Amniotic stem cell (primary cell): ENCODE results near the gene RFPL1.
"Not testable (repeated sequence)": the region's sequence is repeated elsewhere in the genome, so short reads cannot be mapped to it uniquely, and the experiment has no call there.

Source experiments
- DNase-seq: peaks from one replicate; lab custom pipeline; 2025; lab: John Stamatoyannopoulos, UW

The RFPL1 gene

GRCh38 chr22:29479417-29480261, 41.3 kb downstream of the RFPL1 start, which contains the start of gene NEFH:
TSS of gene NEFH (plus strand) at chr22:29480218. CDS start at chr22:29480263, 45 bp downstream.
- no peak for DNase-seq

- DNase-seq, result no peak
These were observed 41.8 kb downstream of the RFPL1 start for GRCh38 chr22:29480262-29480511.

DNA sequence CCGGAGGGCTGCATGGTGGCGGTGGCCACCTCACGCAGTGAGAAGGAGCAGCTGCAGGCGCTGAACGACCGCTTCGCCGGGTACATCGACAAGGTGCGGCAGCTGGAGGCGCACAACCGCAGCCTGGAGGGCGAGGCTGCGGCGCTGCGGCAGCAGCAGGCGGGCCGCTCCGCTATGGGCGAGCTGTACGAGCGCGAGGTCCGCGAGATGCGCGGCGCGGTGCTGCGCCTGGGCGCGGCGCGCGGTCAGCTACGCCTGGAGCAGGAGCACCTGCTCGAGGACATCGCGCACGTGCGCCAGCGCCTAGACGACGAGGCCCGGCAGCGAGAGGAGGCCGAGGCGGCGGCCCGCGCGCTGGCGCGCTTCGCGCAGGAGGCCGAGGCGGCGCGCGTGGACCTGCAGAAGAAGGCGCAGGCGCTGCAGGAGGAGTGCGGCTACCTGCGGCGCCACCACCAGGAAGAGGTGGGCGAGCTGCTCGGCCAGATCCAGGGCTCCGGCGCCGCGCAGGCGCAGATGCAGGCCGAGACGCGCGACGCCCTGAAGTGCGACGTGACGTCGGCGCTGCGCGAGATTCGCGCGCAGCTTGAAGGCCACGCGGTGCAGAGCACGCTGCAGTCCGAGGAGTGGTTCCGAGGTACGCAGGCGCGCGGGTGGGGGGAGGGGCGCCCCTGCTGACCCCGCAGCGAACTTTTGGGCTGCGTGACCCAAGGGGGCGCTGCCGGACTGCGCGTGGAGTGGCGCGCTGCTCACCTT, 42.3 kb downstream of the RFPL1 start:
- DNase-seq, result no peak

- no peak for DNase-seq
These were observed 43.0 kb downstream of the RFPL1 start for GRCh38 chr22:29481265-29482000.

DNA sequence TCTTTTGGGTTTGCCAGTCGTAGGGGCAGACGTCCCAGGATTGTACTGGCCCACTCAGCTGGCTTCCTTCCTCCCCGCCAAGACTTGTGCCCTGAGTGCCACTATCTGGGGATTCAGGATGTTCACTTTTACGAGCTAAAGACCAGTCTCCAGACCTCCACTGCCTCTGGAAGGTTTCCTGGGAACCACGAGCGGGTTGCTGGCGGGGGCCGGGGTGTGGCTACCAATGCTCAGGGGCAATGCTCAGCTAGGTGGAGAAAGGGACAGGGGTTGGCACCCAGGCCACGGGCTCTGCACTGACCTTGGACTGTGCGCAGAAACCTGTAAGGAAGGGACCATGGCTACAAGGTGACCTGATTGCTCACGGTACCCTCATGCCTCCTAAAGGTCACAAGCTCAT, 43.9 kb downstream of the RFPL1 start:
- no peak for DNase-seq

DNA sequence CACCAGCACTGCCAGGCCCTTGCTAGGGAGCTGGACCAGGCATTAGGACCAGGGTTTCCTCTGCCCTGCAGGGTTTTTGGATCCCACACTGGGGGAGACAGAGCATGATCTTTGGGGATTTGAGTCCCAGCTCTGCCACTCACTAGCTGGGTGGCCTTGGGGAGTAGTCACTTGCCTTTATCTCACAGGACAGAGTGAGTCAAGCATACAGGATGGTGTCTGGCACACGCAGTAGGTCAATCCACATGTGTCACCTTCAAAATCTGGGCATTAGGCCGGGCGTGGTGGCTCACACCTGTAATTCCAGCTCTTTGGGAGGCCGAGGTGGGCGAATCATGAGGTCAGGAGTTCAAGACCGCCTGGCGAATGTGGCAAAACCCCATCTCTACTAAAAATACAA, 44.3 kb downstream of the RFPL1 start:
- no peak for DNase-seq

GRCh38 chr22:29483254-29483653, 44.9 kb downstream of the RFPL1 start:
- DNase-seq, result no peak

GRCh38 chr22:29484642-29485041, 46.3 kb downstream of the RFPL1 start:
- DNase-seq, result no peak

DNA sequence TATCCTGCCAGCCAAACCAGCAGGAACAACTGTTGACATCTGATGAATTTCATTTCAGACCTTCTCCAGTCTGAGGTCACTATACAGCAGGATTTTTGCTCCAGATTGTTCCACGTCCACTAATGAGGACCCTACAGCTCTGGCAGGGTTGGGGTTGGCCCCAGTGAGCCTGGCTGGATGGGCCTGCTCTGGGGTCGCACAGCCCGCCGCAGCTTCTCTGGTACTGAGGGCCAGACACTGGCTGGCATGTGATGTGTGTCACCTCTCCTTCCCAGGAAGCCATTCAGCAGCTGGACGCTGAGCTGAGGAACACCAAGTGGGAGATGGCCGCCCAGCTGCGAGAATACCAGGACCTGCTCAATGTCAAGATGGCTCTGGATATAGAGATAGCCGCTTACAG, 47.1 kb downstream of the RFPL1 start:
- DNase-seq, result no peak

- no peak for DNase-seq
These were observed 49.1 kb downstream of the RFPL1 start for GRCh38 chr22:29487426-29487986.

GRCh38 chr22:29489127-29489780, 50.9 kb downstream of the RFPL1 start:
- DNase-seq, result not testable (repeated sequence)

DNA sequence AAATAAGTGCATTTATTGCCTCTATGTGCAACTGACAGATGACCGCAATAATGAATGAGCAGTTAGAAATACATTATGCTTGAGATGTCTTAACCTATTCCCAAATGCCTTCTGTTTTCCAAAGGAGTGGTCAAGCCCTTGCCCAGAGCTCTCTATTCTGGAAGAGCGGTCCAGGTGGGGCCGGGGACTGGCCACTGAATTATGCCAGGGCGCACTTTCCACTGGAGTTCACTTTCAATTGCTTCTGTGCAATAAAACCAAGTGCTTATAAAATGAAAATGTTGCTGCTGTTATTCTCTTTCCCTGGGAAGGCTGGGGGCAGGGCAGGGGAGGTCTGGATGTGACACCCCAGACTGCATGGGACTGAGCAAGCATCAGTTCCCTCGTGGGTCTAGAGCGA, 52.6 kb downstream of the RFPL1 start:
- DNase-seq, result no peak
